DMS 273 (cell line): ENCODE results near the gene ZFTA.
A peak's percentile ranks its signal among the peaks of the same experiment; 100 is the strongest.

Experiments
- DNase-seq: peaks from one replicate; lab custom pipeline; 2025; ENCODE audit not compliant: unreplicated experiment; lab: John Stamatoyannopoulos, UW

Gene ZFTA

DNA sequence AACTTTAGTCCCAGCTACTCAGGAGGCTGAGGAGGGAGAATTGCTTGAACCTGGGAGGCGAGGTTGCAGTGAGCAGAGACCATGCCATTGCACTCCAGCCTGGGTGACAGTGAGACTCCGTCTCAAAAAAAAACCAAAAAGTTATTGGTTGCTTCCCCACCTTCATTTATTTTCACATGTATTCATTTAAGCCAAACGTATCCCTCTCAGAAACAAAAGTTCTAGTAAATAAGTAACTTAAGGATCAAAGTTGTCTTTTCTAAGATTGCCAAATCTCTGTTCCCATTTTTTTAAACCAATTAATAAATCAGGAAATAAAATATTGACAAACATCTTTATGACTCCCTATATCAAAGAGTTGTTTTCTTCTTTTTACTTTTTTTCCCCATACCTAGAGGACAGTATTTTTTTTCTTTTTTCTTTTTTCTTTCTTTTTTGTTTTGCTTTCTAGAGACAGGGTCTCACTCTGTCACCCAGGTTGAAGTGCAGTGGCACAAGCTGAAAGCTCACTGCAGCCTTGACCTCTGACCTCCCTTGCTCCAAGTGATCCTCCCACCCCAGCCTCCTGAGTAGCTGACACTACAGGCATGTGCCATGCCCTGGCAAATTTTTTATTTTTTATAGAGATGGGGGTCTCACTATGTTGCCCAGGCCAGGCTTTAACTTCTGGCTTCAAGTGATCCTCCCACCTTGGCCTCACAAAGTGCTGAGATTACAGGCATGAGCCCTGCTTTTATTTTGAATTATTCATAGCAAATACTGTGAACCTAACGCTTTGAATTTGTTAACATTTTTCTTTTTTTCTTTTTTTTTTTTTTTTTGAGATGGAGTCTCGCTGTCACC, 11.4 kb downstream of the ZFTA start:
- no peak for DNase-seq

GRCh38 chr11:63749624-63750023, 19.0 kb downstream of the ZFTA start:
- no peak for DNase-seq

DNA sequence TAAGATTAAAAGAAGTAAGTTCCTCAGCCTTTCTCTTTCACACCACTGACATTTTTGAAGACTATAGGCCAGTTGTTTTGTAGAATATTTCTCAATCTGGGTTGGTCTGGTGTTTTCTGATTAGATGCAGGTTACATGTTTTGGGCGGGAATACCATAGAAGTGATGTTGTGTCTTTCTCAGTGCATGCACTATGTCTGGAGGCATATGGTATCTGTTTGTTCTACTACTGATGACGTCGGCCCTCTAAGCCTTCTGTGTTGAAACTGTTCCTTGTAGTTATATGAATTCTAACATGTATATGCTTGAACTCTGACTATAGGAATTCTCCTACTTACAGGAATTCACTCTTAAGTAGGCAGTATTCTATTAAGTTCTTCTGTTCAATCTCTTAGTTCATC, 21.6 kb downstream of the ZFTA start:
- no peak for DNase-seq

DNA sequence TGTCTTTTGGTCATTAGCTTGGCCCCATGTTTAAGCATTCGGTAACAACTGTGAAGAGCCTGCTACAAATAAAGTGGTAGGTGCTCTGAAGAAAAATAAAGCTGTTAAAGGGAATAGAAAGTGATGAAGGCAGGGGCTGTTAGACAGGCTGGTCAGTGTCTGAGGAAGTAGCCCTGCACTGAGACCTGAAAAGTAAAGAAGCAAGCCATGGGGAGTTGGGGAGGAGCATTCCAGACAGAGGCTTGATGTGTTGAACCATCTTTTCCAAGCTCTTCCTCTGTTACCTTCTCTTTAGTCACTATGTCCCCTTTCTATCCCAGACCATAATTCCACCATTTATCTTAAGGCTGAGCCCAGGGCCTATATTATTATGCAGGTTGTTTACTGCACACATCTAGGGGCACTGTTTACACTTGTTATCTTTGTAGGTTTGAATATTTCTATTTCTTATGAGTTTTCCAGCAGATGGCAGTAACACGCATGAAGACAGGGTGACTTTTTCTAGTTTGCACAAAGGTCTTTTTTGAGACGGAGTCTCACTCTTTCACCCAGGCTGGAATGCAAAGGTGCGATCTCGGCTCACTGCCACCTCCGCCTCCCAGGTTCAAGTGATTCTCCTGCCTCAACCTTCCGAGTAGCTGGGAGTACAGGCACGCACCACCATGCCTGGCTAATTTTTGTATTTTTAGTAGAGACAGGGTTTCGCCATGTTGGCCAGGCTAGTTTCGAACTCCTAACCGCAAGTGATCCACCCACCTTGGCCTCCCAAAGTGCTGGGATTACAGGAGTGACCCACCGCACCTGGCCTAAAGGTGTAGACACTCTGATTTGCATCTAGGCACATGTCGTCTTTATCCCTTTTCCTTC, 23.0 kb downstream of the ZFTA start:
- peak; percentile 15 for DNase-seq

- peak; percentile 78 for DNase-seq
Measured at GRCh38 chr11:63738720-63739360, 29.7 kb downstream of the ZFTA start.

DNA sequence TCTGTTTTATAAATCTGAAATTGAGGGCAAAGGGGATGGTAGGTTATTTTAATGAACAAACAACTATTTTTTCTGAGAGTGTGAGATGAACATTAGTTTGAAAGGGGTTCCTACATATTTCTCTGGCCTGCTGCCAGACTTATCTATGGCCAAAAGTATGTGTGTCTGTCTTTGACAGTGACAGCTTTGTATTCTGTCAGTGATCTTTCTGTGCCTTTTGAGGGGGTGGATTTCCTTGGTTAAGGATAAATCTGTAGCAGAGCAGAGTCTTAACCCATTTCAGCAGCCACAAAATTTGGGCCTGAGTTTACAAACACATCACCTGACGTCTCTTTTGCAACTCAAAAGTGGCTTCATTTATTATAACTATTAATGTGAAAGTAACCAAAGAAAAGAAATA, 30.9 kb downstream of the ZFTA start:
- no peak for DNase-seq

DNA sequence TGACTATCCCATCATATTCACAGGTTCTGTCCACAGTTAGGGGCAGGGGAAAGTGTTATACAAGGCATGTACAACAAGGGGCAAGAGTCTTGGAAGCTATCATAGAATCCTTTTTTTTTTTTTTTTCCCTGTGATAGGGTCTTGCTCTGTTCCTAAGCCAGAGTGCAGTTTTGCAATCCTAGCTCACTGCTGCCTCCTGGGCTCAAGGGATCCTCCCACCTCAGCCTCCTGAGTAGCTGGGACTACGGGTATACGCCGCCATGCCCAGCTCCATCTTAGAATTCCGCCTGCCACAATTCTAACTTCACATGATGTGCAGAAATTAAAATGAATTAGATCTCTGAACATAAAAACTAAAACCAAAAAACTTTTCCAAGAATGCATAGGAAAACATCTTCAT, 31.7 kb downstream of the ZFTA start:
- no peak for DNase-seq

DNA sequence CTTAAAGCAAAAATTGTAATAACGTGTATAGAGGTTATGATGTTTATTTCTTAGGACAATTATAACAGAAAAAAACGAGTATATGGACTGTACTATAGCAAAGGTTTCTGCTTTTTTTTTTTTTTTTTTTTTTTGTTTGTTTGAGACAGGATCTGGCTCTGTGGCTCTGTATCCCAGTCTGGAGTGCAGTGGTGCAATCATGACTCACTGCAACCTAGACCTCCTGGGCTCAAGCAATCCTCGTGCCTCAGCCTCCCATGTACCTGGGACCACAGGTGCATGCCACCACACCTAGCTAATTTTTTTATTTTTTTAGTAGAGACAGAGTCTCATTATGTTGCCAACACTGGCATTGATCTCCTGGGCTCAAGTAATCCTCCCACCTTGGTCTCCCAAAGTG, 39.2 kb downstream of the ZFTA start:
- no peak for DNase-seq

- DNase-seq, result no peak
Measured at GRCh38 chr11:63720611-63721010, 48.0 kb downstream of the ZFTA start.

GRCh38 chr11:63719987-63720386, 48.6 kb downstream of the ZFTA start:
- no peak for DNase-seq

DNA sequence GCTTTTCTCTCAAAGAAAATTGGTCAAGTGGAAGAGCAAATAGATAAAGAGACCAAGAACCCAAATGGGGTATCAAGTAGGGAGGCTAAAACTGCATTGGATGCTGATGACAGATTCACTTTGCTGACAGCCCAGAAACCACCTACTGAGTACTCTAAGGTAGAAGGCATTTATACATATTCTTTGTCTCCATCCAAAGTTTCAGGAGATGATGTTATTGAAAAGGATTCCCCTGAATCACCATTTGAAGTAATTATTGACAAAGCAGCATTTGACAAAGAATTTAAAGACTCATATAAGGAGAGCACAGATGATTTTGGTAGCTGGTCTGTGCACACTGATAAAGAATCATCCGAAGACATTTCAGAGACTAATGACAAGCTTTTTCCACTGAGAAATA, 49.6 kb downstream of the ZFTA start:
- DNase-seq, result no peak
